Liver (tissue), 9 donors: ENCODE measurements around the gene RXRG. TPM values are rescaled to one million over a fixed set of nuclear protein-coding genes. Genes with fewer than 3 reads are reported as not detected.

Experiments used
- DNase-seq: peaks from one replicate; pipeline ENCODE4 v3.0.0-alpha.2; 2017; ENCODE audit warnings: low spot score
- H3K27ac ChIP-seq, 2 donors: one replicate each; pipeline ENCODE4 v1.7.0; 2013; ENCODE audit warnings: inconsistent platforms in 2 of 2, low read length in 2 of 2, control low read depth in 1 of 2, low read depth in 1 of 2, mild to moderate bottlenecking in 1 of 2
- H3K27me3 ChIP-seq, 4 donors: one replicate each; pipeline versions ENCODE4 v1.6.1 to v1.7.0; 2013; ENCODE audit warnings: low read length in 3 of 4, inconsistent platforms in 1 of 4, mild to moderate bottlenecking in 1 of 4, moderate library complexity in 1 of 4; ENCODE audit not compliant: control insufficient read depth in 4 of 4, insufficient read depth in 4 of 4
- H3K36me3 ChIP-seq, 4 donors: one replicate each; pipeline versions ENCODE4 v1.6.1 to v1.7.0; 2013; ENCODE audit warnings: low read length in 3 of 4, mild to moderate bottlenecking in 3 of 4, low read depth in 1 of 4, moderate library complexity in 1 of 4; ENCODE audit not compliant: control insufficient read depth in 4 of 4, insufficient read depth in 3 of 4
- H3K4me1 ChIP-seq, 4 donors: one replicate each; pipeline versions ENCODE4 v1.6.1 to v1.7.0; 2013; ENCODE audit warnings: low read length in 3 of 4, mild to moderate bottlenecking in 3 of 4, moderate library complexity in 1 of 4; ENCODE audit not compliant: control insufficient read depth in 4 of 4, insufficient read depth in 4 of 4
- H3K4me3 ChIP-seq, 3 donors: one replicate each; pipeline versions ENCODE4 v1.6.1 to v1.7.0; 2013; ENCODE audit warnings: low read length in 3 of 3, control low read depth in 1 of 3, low read depth in 1 of 3, mild to moderate bottlenecking in 1 of 3
- H3K9ac ChIP-seq, 2 donors: one replicate each; pipeline ENCODE4 v1.7.0; 2013; ENCODE audit warnings: low read length in 2 of 2, mild to moderate bottlenecking in 2 of 2, moderate library complexity in 2 of 2, control low read depth in 1 of 2, low read depth in 1 of 2
- H3K9me3 ChIP-seq, 4 donors: one replicate each; pipeline versions ENCODE4 v1.6.1 to v1.7.0; 2013; ENCODE audit warnings: low read length in 3 of 4; ENCODE audit not compliant: control insufficient read depth in 4 of 4
- EGR1 ChIP-seq, 2 donors: IDR thresholded peaks; 2 replicates each; pipeline ENCODE4 v1.6.1; 2016 to 2018; ENCODE audit warnings: antibody characterized with exemption in 2 of 2, low read depth in 2 of 2
- FOXA2 ChIP-seq: IDR thresholded peaks from 2 replicates; pipeline ENCODE4 v1.6.1; 2016; ENCODE audit warnings: antibody characterized with exemption
- GABPA ChIP-seq, 2 donors: IDR thresholded peaks in 1 of 2; conservative IDR thresholded peaks in 1 of 2; 2 replicates each; pipeline ENCODE4 v1.6.1; 2016; ENCODE audit warnings: antibody characterized with exemption in 2 of 2, mild to moderate bottlenecking in 1 of 2, moderate library complexity in 1 of 2
- HNF4A ChIP-seq, 2 donors: conservative IDR thresholded peaks; 2 replicates each; pipeline ENCODE4 v1.6.1; 2016; ENCODE audit warnings: antibody characterized with exemption in 2 of 2, mild to moderate bottlenecking in 2 of 2
- NR2F2 ChIP-seq: IDR thresholded peaks from 2 replicates; pipeline ENCODE4 v1.6.1; 2016; ENCODE audit warnings: antibody characterized with exemption
- RAD21 ChIP-seq, 2 donors: IDR thresholded peaks; 2 replicates each; pipeline ENCODE4 v1.6.1; 2016; ENCODE audit warnings: antibody characterized with exemption in 2 of 2, mild to moderate bottlenecking in 2 of 2
- RXRA ChIP-seq, 2 donors: IDR thresholded peaks; 2 replicates each; pipeline ENCODE4 v1.6.1; 2017 to 2018; ENCODE audit warnings: antibody characterized with exemption in 2 of 2, mild to moderate bottlenecking in 1 of 2
- SP1 ChIP-seq: IDR thresholded peaks from 2 replicates; pipeline ENCODE4 v1.6.1; 2018; ENCODE audit warnings: antibody characterized with exemption, mild to moderate bottlenecking
- TAF1 ChIP-seq: conservative IDR thresholded peaks from 2 replicates; pipeline ENCODE4 v1.6.1; 2016; ENCODE audit warnings: antibody characterized with exemption, mild to moderate bottlenecking
- YY1 ChIP-seq: IDR thresholded peaks from 2 replicates; pipeline ENCODE4 v1.6.1; 2016; ENCODE audit warnings: antibody characterized with exemption, mild to moderate bottlenecking
- WGBS: extraction: QIAGEN DNeasy Blood & Tissue Kit; methylation state at CpG from one replicate; pipeline ENCODE4 v1.1.7; 2013; 5-methylcytosine and 5-hydroxymethylcytosine counted together
- polyA plus RNA-seq, 2 donors: library from polyadenylated mRNA; stranded (reverse) in 1 of 2; unstranded in 1 of 2; fragments of 200-250 nt in 1 of 2; fragments of >200 nt in 1 of 2; fragmentation: Nextera tagmentation in 1 of 2; extraction: Ambion mirVana in 1 of 2; gene quantifications; one replicate each; pipeline versions ENCODE4 v1.2.1 to v1.2.3, GENCODE V29; 2013 to 2015
- total RNA-seq, 2 donors: library from RNA; depleted of rRNA; stranded (reverse); fragments of >200 nt; gene quantifications; one replicate each; pipeline ENCODE4 v1.2.3, GENCODE V29; 2014
- TF ChIP-seq, protein P1 (sequence below): fragments of 150-350 bp; IDR thresholded peaks from 2 replicates; pipeline ENCODE4 v1.5.1; 2017; ENCODE audit warnings: improper control_type of control experiment, low read depth, low read length; ENCODE audit not compliant: missing input control
- TF ChIP-seq, protein P2 (sequence below): IDR thresholded peaks from 2 replicates; pipeline ENCODE4 v1.6.1; 2016; ENCODE audit warnings: antibody characterized with exemption
- TF ChIP-seq, protein P3 (sequence below): IDR thresholded peaks from 2 replicates; pipeline ENCODE4 v1.6.1; 2016; ENCODE audit warnings: antibody characterized with exemption
- TF ChIP-seq, protein P4 (sequence below): IDR thresholded peaks from 2 replicates; pipeline ENCODE4 v1.6.1; 2016; ENCODE audit warnings: antibody characterized with exemption, mild to moderate bottlenecking
- TF ChIP-seq, protein P5 (sequence below): IDR thresholded peaks from 2 replicates; pipeline ENCODE4 v1.6.1; 2016; ENCODE audit warnings: antibody characterized with exemption
- donor health status: healthy.
- donor health status: healthy.
- donor health status: healthy.
- donor health status: healthy.
- donor health status: healthy.

Gene RXRG
- total and polyA plus RNA-seq, 4 donors: 0.12 to 0.44 (median 0.42) TPM; not detected in 1

DNA sequence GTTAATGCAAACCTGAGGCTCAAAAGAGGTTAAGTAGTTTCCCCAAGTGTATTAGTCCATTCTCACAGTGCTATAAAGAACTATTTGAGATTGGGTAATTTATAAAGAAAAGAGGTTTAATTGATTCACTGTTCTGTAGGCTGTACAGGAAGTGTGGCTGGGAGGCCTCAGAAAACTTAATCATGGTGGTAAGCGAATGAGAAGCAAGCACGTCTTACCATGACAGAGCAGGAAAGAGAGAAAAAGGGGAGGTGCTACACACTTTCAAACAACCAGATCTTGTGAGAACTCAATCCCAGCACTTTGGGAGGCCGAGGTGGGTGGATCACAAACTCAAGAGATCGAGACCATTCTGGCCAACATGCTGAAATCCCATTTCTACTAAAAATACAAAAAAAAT, 38.5 kb upstream of the RXRG start:
- H3K27me3 ChIP-seq: no peaks in the 10 kb centered on the region
- no peak for TF ChIP-seq FOXA2
- TF ChIP-seq SP1: no peak
- TF ChIP-seq RXRA (IDR thresholded peaks at IDR 0.05): no peak
- no peak for TF ChIP-seq TAF1
- TF ChIP-seq, protein P1, sequence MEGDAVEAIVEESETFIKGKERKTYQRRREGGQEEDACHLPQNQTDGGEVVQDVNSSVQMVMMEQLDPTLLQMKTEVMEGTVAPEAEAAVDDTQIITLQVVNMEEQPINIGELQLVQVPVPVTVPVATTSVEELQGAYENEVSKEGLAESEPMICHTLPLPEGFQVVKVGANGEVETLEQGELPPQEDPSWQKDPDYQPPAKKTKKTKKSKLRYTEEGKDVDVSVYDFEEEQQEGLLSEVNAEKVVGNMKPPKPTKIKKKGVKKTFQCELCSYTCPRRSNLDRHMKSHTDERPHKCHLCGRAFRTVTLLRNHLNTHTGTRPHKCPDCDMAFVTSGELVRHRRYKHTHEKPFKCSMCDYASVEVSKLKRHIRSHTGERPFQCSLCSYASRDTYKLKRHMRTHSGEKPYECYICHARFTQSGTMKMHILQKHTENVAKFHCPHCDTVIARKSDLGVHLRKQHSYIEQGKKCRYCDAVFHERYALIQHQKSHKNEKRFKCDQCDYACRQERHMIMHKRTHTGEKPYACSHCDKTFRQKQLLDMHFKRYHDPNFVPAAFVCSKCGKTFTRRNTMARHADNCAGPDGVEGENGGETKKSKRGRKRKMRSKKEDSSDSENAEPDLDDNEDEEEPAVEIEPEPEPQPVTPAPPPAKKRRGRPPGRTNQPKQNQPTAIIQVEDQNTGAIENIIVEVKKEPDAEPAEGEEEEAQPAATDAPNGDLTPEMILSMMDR: no peak
- TF ChIP-seq, protein P2, sequence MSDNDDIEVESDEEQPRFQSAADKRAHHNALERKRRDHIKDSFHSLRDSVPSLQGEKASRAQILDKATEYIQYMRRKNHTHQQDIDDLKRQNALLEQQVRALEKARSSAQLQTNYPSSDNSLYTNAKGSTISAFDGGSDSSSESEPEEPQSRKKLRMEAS: no peak
- TF ChIP-seq EGR1 (IDR thresholded peaks at IDR 0.05; ENCODE audit: low read depth in 2 of 2): no peak
- TF ChIP-seq, protein P3, sequence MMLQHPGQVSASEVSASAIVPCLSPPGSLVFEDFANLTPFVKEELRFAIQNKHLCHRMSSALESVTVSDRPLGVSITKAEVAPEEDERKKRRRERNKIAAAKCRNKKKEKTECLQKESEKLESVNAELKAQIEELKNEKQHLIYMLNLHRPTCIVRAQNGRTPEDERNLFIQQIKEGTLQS: no peak
- TF ChIP-seq YY1: no peak
- no peak for TF ChIP-seq GABPA (IDR thresholded peaks at IDR 0.05 in 1 of 2, conservative IDR thresholded peaks at IDR 0.05 in 1 of 2)
- TF ChIP-seq, protein P4, sequence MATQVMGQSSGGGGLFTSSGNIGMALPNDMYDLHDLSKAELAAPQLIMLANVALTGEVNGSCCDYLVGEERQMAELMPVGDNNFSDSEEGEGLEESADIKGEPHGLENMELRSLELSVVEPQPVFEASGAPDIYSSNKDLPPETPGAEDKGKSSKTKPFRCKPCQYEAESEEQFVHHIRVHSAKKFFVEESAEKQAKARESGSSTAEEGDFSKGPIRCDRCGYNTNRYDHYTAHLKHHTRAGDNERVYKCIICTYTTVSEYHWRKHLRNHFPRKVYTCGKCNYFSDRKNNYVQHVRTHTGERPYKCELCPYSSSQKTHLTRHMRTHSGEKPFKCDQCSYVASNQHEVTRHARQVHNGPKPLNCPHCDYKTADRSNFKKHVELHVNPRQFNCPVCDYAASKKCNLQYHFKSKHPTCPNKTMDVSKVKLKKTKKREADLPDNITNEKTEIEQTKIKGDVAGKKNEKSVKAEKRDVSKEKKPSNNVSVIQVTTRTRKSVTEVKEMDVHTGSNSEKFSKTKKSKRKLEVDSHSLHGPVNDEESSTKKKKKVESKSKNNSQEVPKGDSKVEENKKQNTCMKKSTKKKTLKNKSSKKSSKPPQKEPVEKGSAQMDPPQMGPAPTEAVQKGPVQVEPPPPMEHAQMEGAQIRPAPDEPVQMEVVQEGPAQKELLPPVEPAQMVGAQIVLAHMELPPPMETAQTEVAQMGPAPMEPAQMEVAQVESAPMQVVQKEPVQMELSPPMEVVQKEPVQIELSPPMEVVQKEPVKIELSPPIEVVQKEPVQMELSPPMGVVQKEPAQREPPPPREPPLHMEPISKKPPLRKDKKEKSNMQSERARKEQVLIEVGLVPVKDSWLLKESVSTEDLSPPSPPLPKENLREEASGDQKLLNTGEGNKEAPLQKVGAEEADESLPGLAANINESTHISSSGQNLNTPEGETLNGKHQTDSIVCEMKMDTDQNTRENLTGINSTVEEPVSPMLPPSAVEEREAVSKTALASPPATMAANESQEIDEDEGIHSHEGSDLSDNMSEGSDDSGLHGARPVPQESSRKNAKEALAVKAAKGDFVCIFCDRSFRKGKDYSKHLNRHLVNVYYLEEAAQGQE: no peak
- no peak for TF ChIP-seq HNF4A (conservative IDR thresholded peaks at IDR 0.05)
- TF ChIP-seq RAD21 (IDR thresholded peaks at IDR 0.05): no peak
- TF ChIP-seq NR2F2: no peak
- no peak overlapping the region for H3K27ac ChIP-seq
- DNase-seq: no peak
- H3K9ac ChIP-seq: no peak overlapping the region
- H3K9me3 ChIP-seq: no peaks in the 10 kb centered on the region
- H3K36me3 ChIP-seq: no peaks in the 10 kb centered on the region
- H3K4me3 ChIP-seq: no peak overlapping the region
- H3K4me1 ChIP-seq: no peaks in the 10 kb centered on the region
- 92% methylated on average over 4 of the region's 4 CpGs for WGBS

DNA sequence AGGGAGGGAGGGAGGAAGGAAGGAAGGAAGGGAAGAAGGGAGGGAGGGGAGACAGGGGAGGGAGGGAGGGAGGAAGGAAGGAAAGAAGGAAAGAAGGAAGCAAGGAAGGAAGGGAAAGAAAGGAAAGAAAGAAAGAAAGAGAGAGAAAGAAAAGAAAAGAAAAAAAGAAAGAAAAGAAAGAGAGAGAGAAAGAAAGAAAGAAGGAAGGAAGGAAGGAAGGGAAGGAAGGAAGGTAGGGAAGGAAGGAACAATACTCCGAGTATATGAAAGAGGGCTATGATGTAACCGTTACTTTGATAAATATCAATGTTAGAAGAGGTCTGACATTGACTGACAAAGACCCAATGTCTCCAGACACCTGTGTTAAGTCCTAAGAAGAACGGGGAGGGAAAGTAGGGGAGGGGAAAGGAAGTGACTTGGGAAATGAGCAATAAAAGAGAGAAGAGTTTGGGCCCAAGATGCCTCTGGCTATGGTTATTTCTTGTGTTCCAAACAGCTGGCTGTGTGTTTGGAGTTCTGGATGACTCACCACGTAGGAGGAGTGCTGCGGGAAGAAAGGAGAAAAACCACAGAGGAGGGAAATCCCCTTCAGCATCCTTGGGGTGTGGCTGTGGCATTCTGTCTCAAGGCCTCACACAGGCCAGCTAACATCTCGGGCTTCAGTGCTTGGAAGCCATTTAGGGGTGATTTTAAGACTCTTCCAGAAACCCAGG, 37.0 kb upstream of the RXRG start:
- Histone ChIP-seq H3K4me1 (no peaks in the 10 kb centered on the region), H3K9me3 (no peaks in the 10 kb centered on the region), H3K9ac (no peak overlapping the region), H3K36me3 (no peaks in the 10 kb centered on the region), H3K27me3 (no peaks in the 10 kb centered on the region), H3K4me3 (no peak overlapping the region), H3K27ac (no peak overlapping the region)
- DNase-seq: no peak
- TF ChIP-seq, protein P1: no peak
- TF ChIP-seq NR2F2: no peak
- TF ChIP-seq, protein P5, sequence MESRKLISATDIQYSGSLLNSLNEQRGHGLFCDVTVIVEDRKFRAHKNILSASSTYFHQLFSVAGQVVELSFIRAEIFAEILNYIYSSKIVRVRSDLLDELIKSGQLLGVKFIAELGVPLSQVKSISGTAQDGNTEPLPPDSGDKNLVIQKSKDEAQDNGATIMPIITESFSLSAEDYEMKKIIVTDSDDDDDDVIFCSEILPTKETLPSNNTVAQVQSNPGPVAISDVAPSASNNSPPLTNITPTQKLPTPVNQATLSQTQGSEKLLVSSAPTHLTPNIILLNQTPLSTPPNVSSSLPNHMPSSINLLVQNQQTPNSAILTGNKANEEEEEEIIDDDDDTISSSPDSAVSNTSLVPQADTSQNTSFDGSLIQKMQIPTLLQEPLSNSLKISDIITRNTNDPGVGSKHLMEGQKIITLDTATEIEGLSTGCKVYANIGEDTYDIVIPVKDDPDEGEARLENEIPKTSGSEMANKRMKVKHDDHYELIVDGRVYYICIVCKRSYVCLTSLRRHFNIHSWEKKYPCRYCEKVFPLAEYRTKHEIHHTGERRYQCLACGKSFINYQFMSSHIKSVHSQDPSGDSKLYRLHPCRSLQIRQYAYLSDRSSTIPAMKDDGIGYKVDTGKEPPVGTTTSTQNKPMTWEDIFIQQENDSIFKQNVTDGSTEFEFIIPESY: no peak
- TF ChIP-seq RXRA (IDR thresholded peaks at IDR 0.05): no peak
- TF ChIP-seq RAD21 (IDR thresholded peaks at IDR 0.05): no peak
- 68% methylated on average over 6 of the region's 6 CpGs for WGBS
